ENCODE measurements around the gene ANKRD50.

DNA sequence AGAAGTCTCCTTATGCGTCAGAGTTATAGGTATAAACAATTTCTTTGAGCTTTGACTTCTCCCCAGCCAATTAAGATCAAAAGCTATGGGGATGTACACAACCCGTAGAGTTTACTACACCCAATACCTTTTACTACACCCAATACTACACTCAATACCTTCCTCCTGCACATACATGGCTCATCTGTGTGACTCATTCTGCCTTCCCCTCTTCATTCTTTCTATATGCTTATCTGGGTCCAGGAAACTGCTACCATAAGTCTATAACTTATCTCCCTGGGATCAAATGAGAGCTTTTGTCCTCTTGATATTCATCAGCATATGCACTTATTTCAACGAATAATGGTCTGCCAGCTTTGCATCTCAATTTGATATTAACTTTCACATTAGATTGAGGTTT is 28.2 kb downstream of the ANKRD50 start:
- TF ChIP-seq, protein P1, sequence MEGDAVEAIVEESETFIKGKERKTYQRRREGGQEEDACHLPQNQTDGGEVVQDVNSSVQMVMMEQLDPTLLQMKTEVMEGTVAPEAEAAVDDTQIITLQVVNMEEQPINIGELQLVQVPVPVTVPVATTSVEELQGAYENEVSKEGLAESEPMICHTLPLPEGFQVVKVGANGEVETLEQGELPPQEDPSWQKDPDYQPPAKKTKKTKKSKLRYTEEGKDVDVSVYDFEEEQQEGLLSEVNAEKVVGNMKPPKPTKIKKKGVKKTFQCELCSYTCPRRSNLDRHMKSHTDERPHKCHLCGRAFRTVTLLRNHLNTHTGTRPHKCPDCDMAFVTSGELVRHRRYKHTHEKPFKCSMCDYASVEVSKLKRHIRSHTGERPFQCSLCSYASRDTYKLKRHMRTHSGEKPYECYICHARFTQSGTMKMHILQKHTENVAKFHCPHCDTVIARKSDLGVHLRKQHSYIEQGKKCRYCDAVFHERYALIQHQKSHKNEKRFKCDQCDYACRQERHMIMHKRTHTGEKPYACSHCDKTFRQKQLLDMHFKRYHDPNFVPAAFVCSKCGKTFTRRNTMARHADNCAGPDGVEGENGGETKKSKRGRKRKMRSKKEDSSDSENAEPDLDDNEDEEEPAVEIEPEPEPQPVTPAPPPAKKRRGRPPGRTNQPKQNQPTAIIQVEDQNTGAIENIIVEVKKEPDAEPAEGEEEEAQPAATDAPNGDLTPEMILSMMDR (IDR thresholded peaks at IDR 0.05) = no peak
- no peak for TF ChIP-seq POLR2A (IDR thresholded peaks at IDR 0.05)
